B cell (primary cell): ENCODE results near the gene NKX2-2. TPM values are rescaled to one million over a fixed set of nuclear protein-coding genes. Genes with fewer than 3 reads are reported as not detected.

Source experiments
- ATAC-seq: fragments of 200-7000 bp; cut with Tn5 transposase; one replicate; pipeline ENCODE4 v1.10.0; 2021; ENCODE audit warnings: low read depth, mild to moderate bottlenecking, moderate number of reproducible peaks, moderate library complexity
- CTCF ChIA-PET: fragments of 350-600 bp; sonication (Branson Sonifier 250); formaldehyde crosslinking; loops from one replicate; lab custom pipeline; 2021; ENCODE audit warnings: antibody characterized with exemption, inconsistent platforms; lab: Charles Lee
- POLR2A ChIA-PET: fragments of 350-600 bp; sonication (Branson Sonifier 250); formaldehyde crosslinking; loops from one replicate; lab custom pipeline; 2021; ENCODE audit warnings: antibody characterized with exemption; lab: Charles Lee
- DNase-seq: peaks from one replicate; pipeline ENCODE4 v3.0.0; 2013
- H2AFZ ChIP-seq: 2 replicates; pipeline ENCODE4 v1.6.1; 2012; ENCODE audit warnings: mild to moderate bottlenecking, low read depth, low read length; ENCODE audit not compliant: insufficient read depth, poor library complexity, severe bottlenecking
- H3K27ac ChIP-seq, 2 donors: 1 replicate in 1 of 2; 2 replicates in 1 of 2; pipeline ENCODE4 v1.5.1; 2012 to 2013; ENCODE audit warnings: low read length in 2 of 2, mild to moderate bottlenecking in 2 of 2, moderate library complexity in 1 of 2
- H3K27me3 ChIP-seq, 4 experiments: fragments of 200-600 bp in 1 of 4; sonication (generic) in 1 of 4; replicated peaks in 1 of 4; 1 replicate in 2 of 4; 2 replicates in 2 of 4; pipeline versions ENCODE4 v1.6.1 to v1.7.0; 2013 to 2016; ENCODE audit warnings: low read length in 3 of 4, mild to moderate bottlenecking in 2 of 4, mixed read lengths in 1 of 4, moderate library complexity in 1 of 4; ENCODE audit not compliant: insufficient read depth in 4 of 4, control insufficient read depth in 3 of 4; ENCODE audit errors: control extremely low read depth in 1 of 4
- H3K36me3 ChIP-seq, 2 experiments: replicated peaks in 1 of 2; 1 replicate in 1 of 2; 2 replicates in 1 of 2; pipeline versions ENCODE4 v1.6.1 to v1.7.1; 2013; ENCODE audit warnings: low read length in 1 of 2; ENCODE audit not compliant: insufficient read depth in 2 of 2, control insufficient read depth in 1 of 2; ENCODE audit errors: control extremely low read depth in 1 of 2, extremely low read depth in 1 of 2
- H3K4me1 ChIP-seq, 2 donors: fragments of 200-600 bp in 1 of 2; sonication (generic) in 1 of 2; 1 replicate in 1 of 2; 2 replicates in 1 of 2; pipeline versions ENCODE4 v1.5.1 to v1.6.1; 2013 to 2017; ENCODE audit warnings: low read length in 2 of 2; ENCODE audit not compliant: control insufficient read depth in 2 of 2, insufficient read depth in 2 of 2
- H3K4me2 ChIP-seq: replicated peaks from 2 replicates; pipeline ENCODE3; 2012; ENCODE audit warnings: mild to moderate bottlenecking, low read depth, low read length; ENCODE audit not compliant: poor library complexity, severe bottlenecking
- H3K4me3 ChIP-seq, 5 experiments: fragments of 200-600 bp in 1 of 5; sonication (generic) in 1 of 5; 1 replicate in 3 of 5; 2 replicates in 2 of 5; pipeline versions ENCODE4 v1.5.1 to v1.7.0; 2011 to 2016; ENCODE audit warnings: low read length in 4 of 5, mild to moderate bottlenecking in 4 of 5, low read depth in 2 of 5, control low read depth in 1 of 5, moderate library complexity in 1 of 5; ENCODE audit not compliant: insufficient read depth in 1 of 5; ENCODE audit errors: control extremely low read depth in 1 of 5, extremely low read depth in 1 of 5
- H3K79me2 ChIP-seq: fragments of 200-600 bp; sonication (generic); one replicate; pipeline ENCODE4 v1.6.0; 2016; ENCODE audit warnings: low read length; ENCODE audit not compliant: control insufficient read depth, insufficient read depth
- H3K9ac ChIP-seq: fragments of 200-600 bp; sonication (generic); 2 replicates; pipeline ENCODE4 v1.6.1; 2017; ENCODE audit warnings: mild to moderate bottlenecking, low read length, moderate library complexity
- H3K9me3 ChIP-seq, 3 donors: one replicate each; pipeline versions ENCODE4 v1.6.1 to v1.7.1; 2013; ENCODE audit warnings: low read length in 2 of 3; ENCODE audit not compliant: control insufficient read depth in 2 of 3, insufficient read depth in 1 of 3; ENCODE audit errors: control extremely low read depth in 1 of 3
- H4K20me1 ChIP-seq: 2 replicates; pipeline ENCODE4 v1.6.0; 2012; ENCODE audit warnings: mild to moderate bottlenecking, low read length; ENCODE audit not compliant: insufficient read depth, control insufficient read depth, poor library complexity, severe bottlenecking
- H3K27ac Mint-ChIP-seq: one replicate; pipeline ENCODE4 v1.8.0; 2021; ENCODE audit warnings: mixed read lengths
- H3K27me3 Mint-ChIP-seq: one replicate; pipeline ENCODE4 v1.8.0; 2021; ENCODE audit warnings: mixed read lengths
- H3K4me1 Mint-ChIP-seq: one replicate; pipeline ENCODE4 v1.8.0; 2021; ENCODE audit warnings: mixed read lengths
- H3K4me3 Mint-ChIP-seq: one replicate; pipeline ENCODE4 v1.8.0; 2021; ENCODE audit warnings: mixed read lengths
- H3K9me3 Mint-ChIP-seq: one replicate; pipeline ENCODE4 v1.8.0; 2022; ENCODE audit warnings: mixed read lengths; ENCODE audit not compliant: insufficient read depth
- CTCF ChIP-seq: fragments of 200-600 bp; IDR thresholded peaks from one replicate; pipeline ENCODE4 v1.8.0; 2022; ENCODE audit warnings: antibody characterized with exemption, mild to moderate bottlenecking
- EZH2 ChIP-seq: IDR thresholded peaks from 2 replicates; pipeline ENCODE4 v1.6.1; 2012; ENCODE audit warnings: borderline replicate concordance, low read depth, mild to moderate bottlenecking, moderate library complexity, low read length; ENCODE audit not compliant: insufficient read depth, poor library complexity, severe bottlenecking
- WGBS: methylation state at CpG from one replicate; pipeline ENCODE4 v1.1.5; 2013; ENCODE audit warnings: missing lambda C conversion rate; ENCODE audit not compliant: insufficient coverage; 5-methylcytosine and 5-hydroxymethylcytosine counted together
- intact Hi-C: fragments of 100-400 bp; cut with micrococcal nuclease; formaldehyde crosslinking; loops from one replicate; pipeline ENCODE4 v1.10.0; 2022
- polyA plus RNA-seq: library from polyadenylated mRNA; depleted of rRNA; stranded (reverse); fragments of >200 nt; gene quantifications from 2 replicates; pipeline ENCODE4 v1.2.3, GENCODE V29; 2012
- total RNA-seq, 2 donors: library from RNA; stranded (reverse); fragments of 120-200 nt in 1 of 2; gene quantifications; 1 replicate in 1 of 2; 2 replicates in 1 of 2; pipeline versions ENCODE4 v1.2.3 to v1.2.4, GENCODE V29; 2013 to 2022

Gene NKX2-2
- total and polyA plus RNA-seq, 2 donors (not counting 1 experiment from before 2014, with no cell fraction given): not detected

DNA sequence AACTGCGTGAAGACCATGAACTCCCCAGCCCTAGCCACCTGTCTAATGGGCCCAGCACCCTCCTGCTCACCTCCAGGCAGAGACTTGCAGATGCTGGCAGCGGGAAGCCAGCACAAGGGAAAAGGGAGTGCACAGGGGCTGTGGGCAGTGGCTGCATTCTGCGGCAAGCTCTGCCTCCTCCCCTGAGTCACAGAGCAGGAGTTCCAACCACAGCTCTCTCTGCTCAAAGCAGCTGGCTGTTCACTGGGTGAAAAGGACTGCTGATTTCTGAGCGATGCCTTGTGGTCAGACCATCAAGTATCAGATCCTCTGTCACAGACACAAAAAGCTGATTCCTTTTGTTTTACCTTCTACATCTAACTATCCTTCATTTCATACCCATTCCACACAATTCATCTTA, 10.5 kb downstream of the NKX2-2 start:
- H3K27me3 Mint-ChIP-seq: peaks cover 49% of the 10 kb centered on the region
- intact Hi-C loops: no loop called here

DNA sequence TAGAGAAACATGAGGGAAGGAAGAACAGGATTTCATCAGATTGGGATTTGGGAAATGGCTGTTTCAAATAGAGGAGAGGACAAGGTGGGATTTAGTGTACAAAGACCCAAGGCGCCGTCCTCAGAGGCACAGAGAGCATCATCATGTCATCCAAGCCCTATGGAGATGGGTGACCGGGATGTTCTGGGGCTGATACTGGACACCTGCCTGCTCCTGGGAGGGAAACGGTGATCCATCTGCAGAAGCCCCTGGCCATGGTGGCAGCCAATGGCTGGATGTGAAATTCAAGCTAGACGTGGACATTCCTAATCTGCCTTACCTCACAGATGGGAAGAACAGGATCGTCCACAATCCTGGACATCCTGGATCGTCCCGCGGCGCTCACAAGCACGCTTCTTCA, 12.7 kb downstream of the NKX2-2 start:
- Histone ChIP-seq H3K9ac (no peak overlapping the region), H3K27ac (no peak overlapping the region), H3K9me3 (peaks cover 0 to 6% (median 0%) of the 10 kb centered on the region in 3 donors), H3K4me3 (no peak overlapping the region), H3K4me1 (peaks cover 12 to 13% of the 10 kb centered on the region in 2 donors), H3K36me3 (no peaks in the 10 kb centered on the region), H3K27me3 (peaks cover 0 to 36% (median 10%) of the 10 kb centered on the region in 4 experiments), H4K20me1 (no peaks in the 10 kb centered on the region), H3K79me2 (no peaks in the 10 kb centered on the region), H2AFZ (no peak overlapping the region), H3K4me2 (no peak overlapping the region)
- no peak for ATAC-seq
- ChIA-PET CTCF (interaction anchor here (0.7 to 3.3 kb wide), 4 partner anchors 266 to 641 kb away, joined by 3 to 25 read pairs (median 12); no protein-coding TSS in a partner anchor), POLR2A (no interaction called here)
- peaks cover 9% of the 10 kb centered on the region for H3K4me1 Mint-ChIP-seq
- H3K9me3 Mint-ChIP-seq: no peaks in the 10 kb centered on the region
- DNase-seq: no peak
- intact Hi-C loops: no loop called here
- TF ChIP-seq CTCF: no peak
- no peak overlapping the region for H3K27ac Mint-ChIP-seq
- no peak overlapping the region for H3K4me3 Mint-ChIP-seq
- H3K27me3 Mint-ChIP-seq: peaks cover 41% of the 10 kb centered on the region
- 85% methylated on average over 9 of the region's 11 CpGs for WGBS

More for the DNA sequence above, 10.5 kb downstream of the NKX2-2 start:
- no peak overlapping the region for H3K4me2 ChIP-seq
- no peak overlapping the region for H3K9ac ChIP-seq
- peaks cover 0 to 17% (median 0%) of the 10 kb centered on the region in 3 donors for H3K9me3 ChIP-seq
- H4K20me1 ChIP-seq: no peaks in the 10 kb centered on the region
- ATAC-seq (no peak), DNase-seq (no peak)
- no peak overlapping the region for H3K27ac ChIP-seq
- peaks cover 12 to 22% of the 10 kb centered on the region in 2 donors for H3K4me1 ChIP-seq
- 79% methylated on average over 3 of the region's 4 CpGs for WGBS
- Mint-ChIP-seq H3K4me1 (peaks cover 16% of the 10 kb centered on the region), H3K9me3 (no peaks in the 10 kb centered on the region), H3K4me3 (no peak overlapping the region), H3K27ac (no peak overlapping the region)
- H3K4me3 ChIP-seq: no peak overlapping the region
- H2AFZ ChIP-seq: no peak overlapping the region
- no peaks in the 10 kb centered on the region for H3K79me2 ChIP-seq
- H3K27me3 ChIP-seq: peaks cover 0 to 56% (median 23%) of the 10 kb centered on the region in 4 experiments
- H3K36me3 ChIP-seq: no peaks in the 10 kb centered on the region
- no peak for TF ChIP-seq CTCF
- no peak for TF ChIP-seq EZH2
- POLR2A ChIA-PET: no interaction called here
- CTCF ChIA-PET: interaction anchor here (0.6 to 3.3 kb wide), 10 partner anchors 12 to 645 kb away, joined by 3 to 25 read pairs (median 4); no protein-coding TSS in a partner anchor
